CD8-positive, alpha-beta memory T cell (primary cell): ENCODE data around the gene WDR20. TPM values are rescaled to one million over a fixed set of nuclear protein-coding genes. Genes with fewer than 3 reads are reported as not detected.
A peak's percentile ranks its signal among the peaks of the same experiment; 100 is the strongest.

Experiments
- CTCF ChIA-PET: fragments of 350-600 bp; sonication (Branson Sonifier 250); formaldehyde crosslinking; loops from one replicate; lab custom pipeline; 2021; ENCODE audit warnings: antibody characterized with exemption; lab: Charles Lee
- POLR2A ChIA-PET: fragments of 350-600 bp; sonication (Branson Sonifier 250); formaldehyde crosslinking; loops from one replicate; lab custom pipeline; 2021; ENCODE audit warnings: antibody characterized with exemption; lab: Charles Lee
- DNase-seq, 5 donors: peaks; one replicate each; pipeline versions ENCODE4 v3.0.0 to v3.0.0-alpha.2; 2020 to 2022; ENCODE audit warnings: mixed read lengths in 1 of 5
- H3K27ac ChIP-seq: one replicate; pipeline ENCODE4 v1.7.0; 2013; ENCODE audit warnings: low read depth, mild to moderate bottlenecking, low read length, moderate library complexity
- H3K27me3 ChIP-seq: 2 replicates; pipeline ENCODE4 v1.7.0; 2013; ENCODE audit warnings: low read length, mild to moderate bottlenecking; ENCODE audit not compliant: insufficient read depth, poor library complexity, severe bottlenecking
- H3K36me3 ChIP-seq: 2 replicates; pipeline ENCODE4 v1.7.0; 2013; ENCODE audit warnings: mild to moderate bottlenecking, low read length, moderate library complexity; ENCODE audit not compliant: insufficient read depth
- H3K4me1 ChIP-seq: 2 replicates; pipeline ENCODE4 v1.7.0; 2013; ENCODE audit warnings: mild to moderate bottlenecking, low read length, moderate library complexity; ENCODE audit not compliant: insufficient read depth
- H3K4me3 ChIP-seq: 2 replicates; pipeline ENCODE4 v1.7.0; 2013; ENCODE audit warnings: mild to moderate bottlenecking, low read length
- H3K9me3 ChIP-seq: 2 replicates; pipeline ENCODE4 v1.7.0; 2013; ENCODE audit warnings: mild to moderate bottlenecking, low read length
- H3K27ac Mint-ChIP-seq, 8 donors: one replicate each; pipeline ENCODE4 v1.8.0; 2020 to 2021; ENCODE audit warnings: mixed read lengths in 8 of 8, mild to moderate bottlenecking in 6 of 8, inconsistent platforms in 3 of 8, moderate library complexity in 3 of 8
- H3K27me3 Mint-ChIP-seq, 2 donors: one replicate each; pipeline ENCODE4 v1.8.0; 2020 to 2021; ENCODE audit warnings: mixed read lengths in 2 of 2, mild to moderate bottlenecking in 1 of 2, moderate library complexity in 1 of 2
- H3K36me3 Mint-ChIP-seq, 3 donors: one replicate each; pipeline ENCODE4 v1.8.0; 2020 to 2021; ENCODE audit warnings: mixed read lengths in 3 of 3, inconsistent platforms in 1 of 3, mild to moderate bottlenecking in 1 of 3
- H3K4me1 Mint-ChIP-seq, 3 donors: one replicate each; pipeline ENCODE4 v1.8.0; 2020 to 2021; ENCODE audit warnings: mixed read lengths in 3 of 3, inconsistent platforms in 1 of 3, mild to moderate bottlenecking in 1 of 3
- H3K4me3 Mint-ChIP-seq, 7 donors: one replicate each; pipeline ENCODE4 v1.8.0; 2020 to 2021; ENCODE audit warnings: mixed read lengths in 7 of 7, mild to moderate bottlenecking in 6 of 7, moderate library complexity in 4 of 7, inconsistent platforms in 2 of 7
- H3K9me3 Mint-ChIP-seq, 5 donors: one replicate each; pipeline ENCODE4 v1.8.0; 2020 to 2022; ENCODE audit warnings: mixed read lengths in 5 of 5, mild to moderate bottlenecking in 3 of 5, moderate library complexity in 2 of 5, inconsistent platforms in 1 of 5
- polyA plus RNA-seq: library from polyadenylated mRNA; unstranded; fragments of 300-500 nt; fragmentation: Illumina TruSeq; gene quantifications from one replicate; pipeline ENCODE4 v1.2.3, GENCODE V29; 2021
- total RNA-seq, 2 experiments: library from RNA; stranded (reverse); gene quantifications; one replicate each; pipeline ENCODE4 v1.2.3, GENCODE V29; 2021

Gene WDR20
- total and polyA plus RNA-seq, 3 experiments from 2014 or later = 16.8 to 35.2 (median 32.8) TPM

- Histone ChIP-seq H3K4me1 (no peaks in the 10 kb centered on the region), H3K27me3 (no peaks in the 10 kb centered on the region), H3K27ac (no peak overlapping the region), H3K9me3 (no peaks in the 10 kb centered on the region), H3K4me3 (no peak overlapping the region), H3K36me3 (no peaks in the 10 kb centered on the region)
- H3K9me3 Mint-ChIP-seq = no peaks in the 10 kb centered on the region
- no peaks in the 10 kb centered on the region for H3K27me3 Mint-ChIP-seq
- POLR2A ChIA-PET = no interaction called here
- peak overlapping the region in 2 of 8 donors; percentile 60 to 74 for H3K27ac Mint-ChIP-seq
- peaks cover 2 to 7% (median 6%) of the 10 kb centered on the region in 3 donors for H3K4me1 Mint-ChIP-seq
- DNase-seq = no peak
- CTCF ChIA-PET = no interaction called here
- no peak overlapping the region for H3K4me3 Mint-ChIP-seq
- H3K36me3 Mint-ChIP-seq = peaks cover 0 to 49% (median 2%) of the 10 kb centered on the region in 3 donors
These were observed 77.7 kb downstream of the WDR20 start for GRCh38 chr14:102217399-102217798.

GRCh38 chr14:102217987-102218421 lies 78.3 kb downstream of the WDR20 start:
- Mint-ChIP-seq H3K4me1 (peaks cover 2 to 7% (median 6%) of the 10 kb centered on the region in 3 donors), H3K9me3 (no peaks in the 10 kb centered on the region), H3K36me3 (peaks cover 0 to 48% (median 2%) of the 10 kb centered on the region in 3 donors), H3K27ac (peak overlapping the region in 1 of 8 donors; percentile 47), H3K27me3 (no peaks in the 10 kb centered on the region), H3K4me3 (no peak overlapping the region)
- Histone ChIP-seq H3K36me3 (no peaks in the 10 kb centered on the region), H3K27me3 (no peaks in the 10 kb centered on the region), H3K9me3 (no peaks in the 10 kb centered on the region), H3K4me3 (no peak overlapping the region), H3K27ac (no peak overlapping the region), H3K4me1 (no peaks in the 10 kb centered on the region)
- DNase-seq = no peak
- ChIA-PET POLR2A (no interaction called here), CTCF (no interaction called here)

- H3K27ac Mint-ChIP-seq = no peak overlapping the region
- peaks cover 0 to 48% (median 3%) of the 10 kb centered on the region in 3 donors for H3K36me3 Mint-ChIP-seq
- no peaks in the 10 kb centered on the region for H3K27me3 Mint-ChIP-seq
- Histone ChIP-seq H3K4me3 (no peak overlapping the region), H3K4me1 (no peaks in the 10 kb centered on the region), H3K27ac (no peak overlapping the region), H3K27me3 (no peaks in the 10 kb centered on the region), H3K9me3 (no peaks in the 10 kb centered on the region), H3K36me3 (no peaks in the 10 kb centered on the region)
- H3K9me3 Mint-ChIP-seq = no peaks in the 10 kb centered on the region
- peaks cover 2 to 7% (median 6%) of the 10 kb centered on the region in 3 donors for H3K4me1 Mint-ChIP-seq
- POLR2A ChIA-PET = no interaction called here
- no peak overlapping the region for H3K4me3 Mint-ChIP-seq
- DNase-seq = no peak
- CTCF ChIA-PET = no interaction called here
These were observed 79.0 kb downstream of the WDR20 start for GRCh38 chr14:102218688-102219087.

- no peaks in the 10 kb centered on the region for H3K27me3 Mint-ChIP-seq
- peak overlapping the region in 2 of 8 donors; percentile 19 to 59 for H3K27ac Mint-ChIP-seq
- Histone ChIP-seq H3K36me3 (no peaks in the 10 kb centered on the region), H3K4me1 (no peaks in the 10 kb centered on the region), H3K4me3 (no peak overlapping the region), H3K27ac (no peak overlapping the region), H3K9me3 (no peaks in the 10 kb centered on the region), H3K27me3 (no peaks in the 10 kb centered on the region)
- DNase-seq = no peak
- H3K4me1 Mint-ChIP-seq = peaks cover 2 to 7% (median 6%) of the 10 kb centered on the region in 3 donors
- no peak overlapping the region for H3K4me3 Mint-ChIP-seq
- no peaks in the 10 kb centered on the region for H3K9me3 Mint-ChIP-seq
- CTCF ChIA-PET = no interaction called here
- peaks cover 0 to 44% (median 5%) of the 10 kb centered on the region in 3 donors for H3K36me3 Mint-ChIP-seq
- POLR2A ChIA-PET = no interaction called here
These were observed 79.6 kb downstream of the WDR20 start for GRCh38 chr14:102219316-102219715.

- no peaks in the 10 kb centered on the region for H3K36me3 ChIP-seq
These were observed 80.3 kb downstream of the WDR20 start for GRCh38 chr14:102220031-102220430.

GRCh38 chr14:102221026-102221425 lies 81.3 kb downstream of the WDR20 start:
- no peak for DNase-seq
- no peaks in the 10 kb centered on the region for H3K4me1 ChIP-seq
- POLR2A ChIA-PET = no interaction called here
- no peak overlapping the region for H3K27ac ChIP-seq
- H3K4me3 Mint-ChIP-seq = no peak overlapping the region
- H3K9me3 ChIP-seq = no peaks in the 10 kb centered on the region
- H3K36me3 Mint-ChIP-seq = peaks cover 0 to 44% (median 3%) of the 10 kb centered on the region in 3 donors
- CTCF ChIA-PET = interaction anchor here (1.8 kb wide), 1 partner anchor 93 kb away, joined by 7 read pairs; no protein-coding TSS in a partner anchor
- no peak overlapping the region for H3K4me3 ChIP-seq
- H3K27me3 ChIP-seq = no peaks in the 10 kb centered on the region
- H3K4me1 Mint-ChIP-seq = peaks cover 2 to 7% (median 6%) of the 10 kb centered on the region in 3 donors
- no peaks in the 10 kb centered on the region for H3K9me3 Mint-ChIP-seq
- peak overlapping the region in 2 of 8 donors; percentile 63 to 66 for H3K27ac Mint-ChIP-seq
- H3K27me3 Mint-ChIP-seq = no peaks in the 10 kb centered on the region
- no peaks in the 10 kb centered on the region for H3K36me3 ChIP-seq

More at GRCh38 chr14:102220031-102220430, 80.3 kb downstream of the WDR20 start:
- Mint-ChIP-seq H3K27me3 (no peaks in the 10 kb centered on the region), H3K4me1 (peaks cover 2 to 7% (median 6%) of the 10 kb centered on the region in 3 donors), H3K4me3 (no peak overlapping the region), H3K36me3 (peaks cover 0 to 43% (median 5%) of the 10 kb centered on the region in 3 donors), H3K27ac (peak overlapping the region in 2 of 8 donors; percentile 26 to 59), H3K9me3 (no peaks in the 10 kb centered on the region)
- no peak overlapping the region for H3K4me3 ChIP-seq
- POLR2A ChIA-PET = no interaction called here
- CTCF ChIA-PET = no interaction called here
- DNase-seq = no peak
- H3K9me3 ChIP-seq = no peaks in the 10 kb centered on the region
- no peaks in the 10 kb centered on the region for H3K4me1 ChIP-seq
- no peak overlapping the region for H3K27ac ChIP-seq
- H3K27me3 ChIP-seq = no peaks in the 10 kb centered on the region

GRCh38 chr14:102222009-102222575 lies 82.4 kb downstream of the WDR20 start:
- ChIA-PET CTCF (interaction anchor here (1.8 kb wide), 1 partner anchor 92 kb away, joined by 7 read pairs; no protein-coding TSS in a partner anchor), POLR2A (no interaction called here)
- peaks cover 0 to 41% (median 3%) of the 10 kb centered on the region in 3 donors for H3K36me3 Mint-ChIP-seq
- no peaks in the 10 kb centered on the region for H3K36me3 ChIP-seq
- H3K27ac Mint-ChIP-seq = peak overlapping the region in 1 of 8 donors; percentile 8
- no peaks in the 10 kb centered on the region for H3K9me3 ChIP-seq
- no peaks in the 10 kb centered on the region for H3K9me3 Mint-ChIP-seq
- H3K4me1 Mint-ChIP-seq = peaks cover 2 to 7% (median 6%) of the 10 kb centered on the region in 3 donors
- no peak overlapping the region for H3K4me3 ChIP-seq
- no peak for DNase-seq
- no peaks in the 10 kb centered on the region for H3K27me3 Mint-ChIP-seq
- no peak overlapping the region for H3K27ac ChIP-seq
- no peaks in the 10 kb centered on the region for H3K27me3 ChIP-seq
- H3K4me3 Mint-ChIP-seq = no peak overlapping the region
- H3K4me1 ChIP-seq = no peaks in the 10 kb centered on the region

GRCh38 chr14:102222751-102223150 lies 83.1 kb downstream of the WDR20 start:
- ChIA-PET POLR2A (no interaction called here), CTCF (no interaction called here)
- Mint-ChIP-seq H3K27ac (no peak overlapping the region), H3K27me3 (no peaks in the 10 kb centered on the region), H3K4me3 (no peak overlapping the region), H3K4me1 (peaks cover 0 to 6% (median under 1%) of the 10 kb centered on the region in 3 donors), H3K36me3 (peaks cover 0 to 37% (median 3%) of the 10 kb centered on the region in 3 donors), H3K9me3 (no peaks in the 10 kb centered on the region)
- Histone ChIP-seq H3K27me3 (no peaks in the 10 kb centered on the region), H3K27ac (no peak overlapping the region), H3K36me3 (no peaks in the 10 kb centered on the region), H3K4me3 (no peak overlapping the region), H3K4me1 (no peaks in the 10 kb centered on the region), H3K9me3 (no peaks in the 10 kb centered on the region)
- no peak for DNase-seq
